ENCODE results near the gene PACRG.
A peak's percentile ranks its signal among the peaks of the same experiment; 100 is the strongest.

DNA sequence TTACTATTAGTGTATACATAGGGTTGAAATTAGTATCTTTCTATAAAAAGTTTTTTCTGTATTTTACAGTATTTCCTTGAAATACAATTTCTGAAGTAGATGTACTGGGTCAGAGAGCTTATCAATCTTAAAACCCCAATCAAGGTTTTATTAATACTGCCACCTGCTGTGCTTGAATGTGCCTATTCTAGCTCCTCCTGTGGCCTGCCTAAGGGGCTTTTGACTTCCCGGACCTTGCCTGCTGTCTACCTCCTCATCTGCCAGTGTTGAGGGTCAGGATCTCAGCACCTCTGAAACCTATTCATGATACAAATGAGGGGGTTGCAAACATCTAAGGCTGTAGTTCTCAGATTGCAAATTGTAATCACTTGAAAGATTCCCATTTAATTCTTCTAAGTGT, 9.2 kb downstream of the PACRG start:
- TF ChIP-seq, protein P1, sequence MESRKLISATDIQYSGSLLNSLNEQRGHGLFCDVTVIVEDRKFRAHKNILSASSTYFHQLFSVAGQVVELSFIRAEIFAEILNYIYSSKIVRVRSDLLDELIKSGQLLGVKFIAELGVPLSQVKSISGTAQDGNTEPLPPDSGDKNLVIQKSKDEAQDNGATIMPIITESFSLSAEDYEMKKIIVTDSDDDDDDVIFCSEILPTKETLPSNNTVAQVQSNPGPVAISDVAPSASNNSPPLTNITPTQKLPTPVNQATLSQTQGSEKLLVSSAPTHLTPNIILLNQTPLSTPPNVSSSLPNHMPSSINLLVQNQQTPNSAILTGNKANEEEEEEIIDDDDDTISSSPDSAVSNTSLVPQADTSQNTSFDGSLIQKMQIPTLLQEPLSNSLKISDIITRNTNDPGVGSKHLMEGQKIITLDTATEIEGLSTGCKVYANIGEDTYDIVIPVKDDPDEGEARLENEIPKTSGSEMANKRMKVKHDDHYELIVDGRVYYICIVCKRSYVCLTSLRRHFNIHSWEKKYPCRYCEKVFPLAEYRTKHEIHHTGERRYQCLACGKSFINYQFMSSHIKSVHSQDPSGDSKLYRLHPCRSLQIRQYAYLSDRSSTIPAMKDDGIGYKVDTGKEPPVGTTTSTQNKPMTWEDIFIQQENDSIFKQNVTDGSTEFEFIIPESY (IDR thresholded peaks at IDR 0.05), result no peak
- no peak for TF ChIP-seq YY1 (IDR thresholded peaks at IDR 0.05)
- TF ChIP-seq CTCF (IDR thresholded peaks at IDR 0.05; ENCODE audit: low read depth, low read length, missing input control), result peak; percentile 42
- no peak for TF ChIP-seq JUND (IDR thresholded peaks at IDR 0.05)
- TF ChIP-seq EGR1 (IDR thresholded peaks at IDR 0.05; ENCODE audit: low read depth in 2 of 2), result no peak
- no peak for TF ChIP-seq ATF3 (IDR thresholded peaks at IDR 0.05)
- TF ChIP-seq HNF4A (conservative IDR thresholded peaks at IDR 0.05), result no peak
- no peak for TF ChIP-seq TAF1 (conservative IDR thresholded peaks at IDR 0.05)
